NOMO-1 (cell line): ENCODE results near the gene ARHGAP10.
A peak's percentile ranks its signal among the peaks of the same experiment; 100 is the strongest.

Experiments
- DNase-seq, 2 experiments: peaks; one replicate each; lab custom pipeline; 2025; ENCODE audit not compliant: unreplicated experiment in 2 of 2; lab: John Stamatoyannopoulos, UW

The ARHGAP10 gene

DNA sequence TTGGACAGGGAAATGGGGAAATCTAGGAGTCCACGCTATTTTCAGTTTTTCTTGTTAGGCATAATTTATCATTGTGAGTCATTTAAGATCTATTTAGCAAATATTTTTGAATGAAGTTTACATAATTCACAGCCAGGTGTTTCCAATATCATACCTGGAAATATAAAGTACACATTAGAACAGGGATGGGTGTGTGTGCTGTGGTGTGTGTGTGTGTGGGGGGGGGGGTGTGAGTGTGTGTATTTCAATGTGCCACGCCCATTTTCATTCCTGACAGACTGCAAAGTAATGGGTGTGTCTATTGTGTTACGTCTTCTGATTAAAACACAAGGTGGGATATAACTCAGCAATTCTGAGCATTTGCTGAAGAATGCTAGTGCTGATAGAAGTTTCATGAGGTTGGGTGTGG lies 33.2 kb downstream of the ARHGAP10 start:
- DNase-seq = no peak

DNA sequence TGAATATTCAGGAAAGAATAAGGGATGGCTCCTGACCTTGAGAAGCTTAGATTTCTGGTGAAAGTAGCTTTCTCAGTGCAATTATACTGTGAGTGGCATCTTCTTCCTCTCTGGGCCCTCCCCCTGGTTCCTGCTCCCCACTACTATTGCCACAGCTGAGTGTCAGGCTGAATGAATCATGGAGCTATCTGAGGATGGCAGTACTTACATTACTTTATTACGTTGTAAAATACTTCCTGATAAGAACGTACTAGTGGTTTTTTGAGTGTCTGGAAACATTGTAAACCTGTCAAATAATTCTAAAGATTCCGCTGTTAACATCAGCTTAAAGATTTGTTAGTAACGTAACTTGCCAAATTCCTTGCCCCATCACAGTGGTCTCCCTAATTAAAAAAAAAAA lies 36.2 kb downstream of the ARHGAP10 start:
- peak; percentile 83 to 96 for DNase-seq

DNA sequence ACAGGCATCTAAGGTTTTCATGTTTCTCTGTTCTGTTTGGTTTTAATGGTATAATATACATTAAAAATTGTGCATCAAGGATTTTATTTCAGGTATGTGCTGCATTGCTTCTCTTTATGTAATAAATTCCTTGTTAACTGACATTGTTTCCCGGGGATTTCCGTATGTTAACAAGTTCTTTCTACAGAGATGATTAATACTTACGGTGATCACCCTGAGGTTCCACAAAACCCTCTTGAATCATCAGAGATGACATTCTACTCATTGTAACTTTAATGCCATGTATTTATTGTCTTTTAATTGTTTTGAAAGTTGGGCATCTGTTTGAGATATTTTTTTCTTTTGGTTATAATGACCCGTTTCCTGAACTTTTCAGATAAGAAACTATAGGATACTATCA lies 37.5 kb downstream of the ARHGAP10 start:
- DNase-seq = no peak

- no peak for DNase-seq
These were observed 38.9 kb downstream of the ARHGAP10 start for GRCh38 chr4:147770831-147771230.

- no peak for DNase-seq
These were observed 40.2 kb downstream of the ARHGAP10 start for GRCh38 chr4:147772056-147772455.

DNA sequence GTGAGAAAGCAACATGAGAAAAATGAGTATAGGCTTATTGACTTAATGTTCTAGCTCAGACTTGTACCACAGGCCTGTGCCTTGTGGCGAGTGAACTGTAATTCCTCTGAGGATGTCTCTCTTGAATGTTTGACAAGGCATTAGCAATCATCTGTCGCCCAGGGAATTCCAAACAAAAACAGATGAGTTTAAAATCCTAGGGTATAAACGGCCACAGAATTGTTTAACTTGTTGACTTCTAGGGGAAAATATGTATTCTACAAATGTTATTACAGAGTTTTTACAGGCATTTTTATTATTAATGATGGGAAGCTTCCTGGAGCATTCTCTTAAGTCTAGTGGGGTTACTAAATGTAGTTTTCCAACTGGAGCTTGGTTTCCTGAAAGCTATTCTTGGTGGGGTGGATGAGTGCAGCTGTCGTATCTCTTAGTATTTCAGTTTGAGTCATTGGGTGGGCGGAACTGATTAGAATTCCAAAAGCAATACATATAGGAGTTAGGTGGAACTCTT lies 40.6 kb downstream of the ARHGAP10 start:
- no peak for DNase-seq

DNA sequence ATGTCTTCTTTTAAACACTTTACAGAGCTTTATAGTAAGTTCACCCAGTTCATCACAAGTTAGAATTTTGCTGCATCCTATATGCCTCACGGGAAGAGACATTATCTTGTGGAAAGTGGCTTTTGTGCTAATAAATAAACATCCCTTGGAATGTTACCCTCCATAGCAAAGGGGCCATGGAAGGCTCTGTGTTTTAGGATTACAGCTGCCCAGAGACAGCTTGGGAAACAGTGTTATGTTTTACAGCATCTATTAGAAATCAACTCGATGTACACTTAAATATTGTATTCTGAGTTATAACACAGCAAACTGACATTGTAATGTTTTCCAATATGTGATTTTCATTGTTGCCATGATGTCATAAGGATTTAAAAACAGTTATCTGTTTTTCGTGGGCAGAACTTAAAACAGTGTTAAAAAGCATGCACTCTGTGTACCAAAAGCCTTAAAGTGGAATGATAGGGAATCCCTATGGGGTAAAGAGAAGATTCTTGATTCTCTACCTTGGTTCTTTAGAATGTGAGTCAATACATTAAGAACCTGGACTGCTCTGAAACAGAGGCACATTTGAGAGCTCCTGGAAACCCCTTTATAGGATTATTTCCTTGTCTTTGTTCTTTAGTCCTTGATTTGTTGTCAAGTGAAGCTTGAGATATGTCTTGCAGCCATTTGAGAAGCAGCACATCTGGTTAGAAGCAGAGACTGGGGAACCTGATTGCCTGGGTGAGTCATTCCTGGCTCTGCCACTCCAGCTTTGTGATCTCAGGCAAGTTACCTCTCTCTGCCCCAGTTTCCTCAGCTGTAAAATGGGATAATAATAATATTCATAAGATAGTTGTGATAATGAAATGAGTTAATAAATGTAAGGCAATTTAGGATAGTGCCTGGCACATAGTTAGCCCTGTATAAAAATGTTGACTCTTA lies 41.6 kb downstream of the ARHGAP10 start:
- no peak for DNase-seq

GRCh38 chr4:147776716-147777115 lies 44.8 kb downstream of the ARHGAP10 start:
- DNase-seq = no peak

- DNase-seq = no peak
These were observed 45.7 kb downstream of the ARHGAP10 start for GRCh38 chr4:147777456-147778091.

DNA sequence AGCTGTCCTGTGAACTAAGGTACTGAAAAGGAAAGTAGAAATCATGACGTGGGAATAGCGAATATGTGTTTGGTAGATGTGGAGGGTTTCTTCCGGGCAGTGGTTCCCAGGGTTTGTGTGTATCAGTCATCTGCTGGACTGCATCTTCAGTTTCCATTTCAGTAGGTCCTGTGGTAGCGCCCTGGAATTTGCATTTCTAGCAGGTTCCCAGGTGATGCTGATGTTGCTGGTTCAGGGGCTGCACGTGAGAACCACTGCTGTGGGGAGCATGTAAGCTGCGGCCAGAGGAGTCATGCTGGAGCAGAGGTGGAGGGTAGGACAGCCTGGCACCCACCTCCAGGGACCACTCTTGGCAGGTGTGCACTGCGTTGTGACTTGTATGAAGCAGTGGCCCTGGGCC lies 47.1 kb downstream of the ARHGAP10 start:
- DNase-seq = no peak

DNA sequence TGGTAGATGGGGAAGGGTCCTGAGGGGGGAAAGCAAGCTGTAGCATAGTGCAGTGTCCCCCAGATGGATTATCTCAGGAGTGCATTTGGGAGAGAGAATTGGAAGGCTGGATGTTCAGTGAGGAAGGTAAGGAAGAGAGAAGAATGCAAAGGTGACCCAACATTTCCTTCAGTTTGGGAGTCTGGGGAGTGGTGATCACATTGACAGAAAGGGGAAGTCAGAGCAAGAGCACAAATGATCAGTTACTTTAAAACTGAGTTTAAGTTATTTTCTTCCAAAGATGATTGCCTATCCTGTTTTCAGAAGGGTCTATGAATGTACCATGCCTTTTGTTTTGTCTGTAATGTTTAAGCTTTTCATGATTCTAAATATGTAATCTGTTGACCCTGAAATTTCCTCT lies 47.6 kb downstream of the ARHGAP10 start:
- DNase-seq = peak in 1 of 2 experiments; percentile 50

- DNase-seq = peak; percentile 63 to 67
These were observed 48.4 kb downstream of the ARHGAP10 start for GRCh38 chr4:147780137-147780777.

GRCh38 chr4:147782087-147782781 lies 50.3 kb downstream of the ARHGAP10 start:
- DNase-seq = no peak

GRCh38 chr4:147785129-147785528 lies 53.2 kb downstream of the ARHGAP10 start:
- DNase-seq = no peak

DNA sequence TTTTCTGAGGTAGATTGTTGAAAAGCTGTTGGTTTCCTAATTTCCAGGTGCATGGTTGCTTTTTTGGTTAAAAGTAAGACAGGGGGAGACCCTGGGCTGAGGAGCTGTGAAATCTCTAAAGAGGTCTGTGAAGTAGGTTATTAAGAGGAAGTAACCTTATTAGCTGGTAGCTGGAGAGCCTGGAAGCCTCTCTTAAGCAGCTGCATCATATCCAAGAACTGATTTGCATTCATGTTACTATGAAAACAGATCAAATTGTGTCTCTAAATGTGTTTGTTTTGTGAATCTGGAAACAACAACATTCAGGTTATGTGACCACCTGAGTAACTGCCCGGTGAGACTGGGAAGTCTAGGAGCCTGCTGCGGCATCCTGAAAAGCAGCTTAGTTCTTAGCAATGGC lies 54.1 kb downstream of the ARHGAP10 start:
- no peak for DNase-seq

DNA sequence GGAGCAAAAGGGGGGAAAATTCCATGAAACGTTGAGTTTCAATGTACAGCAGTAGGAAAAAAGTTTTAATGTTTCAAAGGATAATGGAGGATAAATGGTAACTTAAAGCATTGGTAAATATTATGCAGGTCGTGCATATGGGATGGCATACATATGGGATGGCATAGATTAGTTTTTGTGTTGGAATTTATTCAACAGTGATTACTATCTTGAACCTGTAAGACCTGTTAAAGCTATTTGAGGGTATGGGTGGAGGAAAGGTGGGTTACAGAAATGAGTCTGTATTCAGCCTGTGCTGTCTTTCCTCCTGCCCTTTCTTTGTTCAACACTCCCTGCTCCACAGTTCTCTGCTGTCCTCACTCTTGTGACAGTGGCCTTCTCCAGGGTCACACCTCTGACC lies 54.6 kb downstream of the ARHGAP10 start:
- DNase-seq = no peak

GRCh38 chr4:147787204-147787603 lies 55.3 kb downstream of the ARHGAP10 start:
- no peak for DNase-seq

DNA sequence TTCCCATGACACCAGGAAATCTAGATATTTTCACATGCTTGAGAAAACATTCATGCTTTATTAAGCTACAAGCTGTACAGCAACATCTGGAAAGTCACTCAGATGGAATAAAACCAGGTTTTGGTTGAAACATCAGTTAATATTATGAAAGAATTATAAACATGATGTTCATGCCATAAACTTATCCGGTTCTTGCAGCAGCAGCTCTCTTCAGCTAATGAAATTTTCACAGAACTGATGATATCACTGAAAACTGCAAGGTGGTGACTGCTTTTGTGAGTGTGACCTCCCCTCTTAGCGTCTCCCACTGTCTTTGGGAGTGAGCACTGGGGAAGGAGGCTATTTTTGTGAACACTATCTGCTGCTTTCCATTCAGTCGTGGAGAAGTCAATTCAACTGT lies 56.9 kb downstream of the ARHGAP10 start:
- DNase-seq = no peak

DNA sequence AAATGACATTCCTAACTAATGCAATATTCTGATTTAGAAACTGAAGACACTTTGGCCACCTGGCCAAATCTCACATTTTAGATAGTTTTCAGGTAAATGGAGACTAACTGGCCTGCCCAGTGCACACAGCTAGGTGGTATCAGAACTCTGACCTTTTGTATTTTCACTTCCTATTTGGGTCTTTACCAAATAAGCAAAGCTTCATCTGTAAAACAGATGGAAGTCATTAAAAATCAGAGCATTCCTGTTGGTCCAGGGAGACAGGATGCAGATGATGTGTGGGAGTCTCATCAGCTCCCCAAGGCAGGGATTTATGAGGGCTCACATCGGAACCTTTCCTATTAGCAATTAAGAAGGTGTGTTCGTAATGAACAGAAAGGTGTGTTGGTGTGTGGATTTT lies 57.7 kb downstream of the ARHGAP10 start:
- no peak for DNase-seq

DNA sequence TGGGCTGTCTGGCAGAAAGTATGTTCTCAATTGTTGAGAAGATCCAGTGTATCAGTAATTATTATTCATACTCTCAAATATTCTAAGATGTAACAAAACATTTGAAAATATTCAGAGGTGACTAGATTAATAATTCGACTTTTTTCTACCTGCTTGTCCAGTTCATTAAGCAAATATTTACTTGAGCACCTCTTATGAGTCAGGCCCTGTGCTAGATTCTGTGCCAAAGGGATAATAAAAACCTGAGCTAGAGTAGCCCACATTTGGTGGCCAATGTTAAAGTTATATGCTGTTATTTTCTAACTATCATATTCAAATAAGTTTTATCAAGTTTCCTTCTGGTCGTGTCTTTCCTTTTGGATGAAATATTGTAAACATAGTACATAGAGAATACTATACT lies 58.5 kb downstream of the ARHGAP10 start:
- DNase-seq = no peak

DNA sequence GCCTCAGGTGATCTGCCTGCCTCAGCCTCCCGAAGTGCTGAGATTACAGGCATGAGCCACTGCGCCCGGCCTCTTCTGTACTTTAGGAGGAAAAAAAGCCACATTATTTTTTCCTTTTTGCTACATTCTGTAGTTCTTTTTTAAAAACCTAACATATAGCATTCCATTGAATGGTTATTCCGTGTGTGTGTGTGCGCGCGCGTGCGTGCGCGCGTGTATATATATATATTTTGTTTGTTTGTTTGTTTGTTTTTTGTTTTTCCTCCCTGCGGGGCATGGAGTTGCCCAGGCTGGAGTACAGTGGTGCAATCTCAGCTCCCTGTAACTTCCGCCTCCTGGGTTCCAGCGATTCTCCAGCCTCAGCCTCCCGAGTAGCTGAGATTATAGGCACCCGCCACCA lies 59.5 kb downstream of the ARHGAP10 start:
- DNase-seq = no peak
